Measurements from ENCODE around the gene STT3B.

The STT3B gene

GRCh38 chr3:31636694-31637442 lies 104.1 kb downstream of the STT3B start:
- no peaks in the 10 kb centered on the region for H3K9me3 ChIP-seq (ENCODE audit: control insufficient read depth, low read length)

GRCh38 chr3:31639828-31640227 lies 107.1 kb downstream of the STT3B start:
- H3K9me3 ChIP-seq (ENCODE audit: control insufficient read depth, low read length): no peaks in the 10 kb centered on the region
- no peak overlapping the region for H3K9ac ChIP-seq (ENCODE audit: low read length)
- no peak overlapping the region for H3K4me3 ChIP-seq (ENCODE audit: low read length)
- no peaks in the 10 kb centered on the region for H3K27me3 ChIP-seq (ENCODE audit: control insufficient read depth, insufficient read depth, low read length)
- H3K36me3 ChIP-seq (ENCODE audit: control insufficient read depth, insufficient read depth, low read length): no peaks in the 10 kb centered on the region
- no peaks in the 10 kb centered on the region for H3K4me1 ChIP-seq (ENCODE audit: control insufficient read depth, insufficient read depth, low read length)

More at GRCh38 chr3:31636694-31637442, 104.1 kb downstream of the STT3B start:
- H3K36me3 ChIP-seq (ENCODE audit: control insufficient read depth, insufficient read depth, low read length): no peaks in the 10 kb centered on the region
- H3K27me3 ChIP-seq (ENCODE audit: control insufficient read depth, insufficient read depth, low read length): no peaks in the 10 kb centered on the region
- H3K4me1 ChIP-seq (ENCODE audit: control insufficient read depth, insufficient read depth, low read length): no peaks in the 10 kb centered on the region
- no peak overlapping the region for H3K9ac ChIP-seq (ENCODE audit: low read length)
- no peak overlapping the region for H3K4me3 ChIP-seq (ENCODE audit: low read length)

- no peaks in the 10 kb centered on the region for H3K27me3 ChIP-seq (ENCODE audit: control insufficient read depth, insufficient read depth, low read length)
- H3K4me1 ChIP-seq (ENCODE audit: control insufficient read depth, insufficient read depth, low read length): no peaks in the 10 kb centered on the region
- no peaks in the 10 kb centered on the region for H3K36me3 ChIP-seq (ENCODE audit: control insufficient read depth, insufficient read depth, low read length)
- H3K9me3 ChIP-seq (ENCODE audit: control insufficient read depth, low read length): no peaks in the 10 kb centered on the region
- H3K9ac ChIP-seq (ENCODE audit: low read length): no peak overlapping the region
- no peak overlapping the region for H3K4me3 ChIP-seq (ENCODE audit: low read length)
These were observed 112.5 kb downstream of the STT3B start for GRCh38 chr3:31645256-31645655.

GRCh38 chr3:31648286-31648968 lies 115.7 kb downstream of the STT3B start:
- Histone ChIP-seq H3K36me3 (ENCODE audit: control insufficient read depth, insufficient read depth, low read length) (no peaks in the 10 kb centered on the region), H3K9me3 (ENCODE audit: control insufficient read depth, low read length) (peaks cover 8% of the 10 kb centered on the region), H3K27me3 (ENCODE audit: control insufficient read depth, insufficient read depth, low read length) (no peaks in the 10 kb centered on the region), H3K9ac (ENCODE audit: low read length) (no peak overlapping the region), H3K4me1 (ENCODE audit: control insufficient read depth, insufficient read depth, low read length) (no peaks in the 10 kb centered on the region), H3K4me3 (ENCODE audit: low read length) (no peak overlapping the region)

GRCh38 chr3:31652296-31652695 lies 119.6 kb downstream of the STT3B start:
- Histone ChIP-seq H3K36me3 (ENCODE audit: control insufficient read depth, insufficient read depth, low read length) (no peaks in the 10 kb centered on the region), H3K9ac (ENCODE audit: low read length) (no peak overlapping the region), H3K4me3 (ENCODE audit: low read length) (no peak overlapping the region), H3K4me1 (ENCODE audit: control insufficient read depth, insufficient read depth, low read length) (no peaks in the 10 kb centered on the region), H3K9me3 (ENCODE audit: control insufficient read depth, low read length) (peaks cover 8% of the 10 kb centered on the region), H3K27me3 (ENCODE audit: control insufficient read depth, insufficient read depth, low read length) (no peaks in the 10 kb centered on the region)

- Histone ChIP-seq H3K36me3 (ENCODE audit: control insufficient read depth, insufficient read depth, low read length) (no peaks in the 10 kb centered on the region), H3K9me3 (ENCODE audit: control insufficient read depth, low read length) (peaks cover 8% of the 10 kb centered on the region), H3K27me3 (ENCODE audit: control insufficient read depth, insufficient read depth, low read length) (no peaks in the 10 kb centered on the region), H3K9ac (ENCODE audit: low read length) (no peak overlapping the region), H3K4me3 (ENCODE audit: low read length) (no peak overlapping the region), H3K4me1 (ENCODE audit: control insufficient read depth, insufficient read depth, low read length) (no peaks in the 10 kb centered on the region)
These were observed 120.7 kb downstream of the STT3B start for GRCh38 chr3:31653464-31653863.

- Histone ChIP-seq H3K4me1 (ENCODE audit: control insufficient read depth, insufficient read depth, low read length) (no peaks in the 10 kb centered on the region), H3K4me3 (ENCODE audit: low read length) (no peak overlapping the region), H3K9me3 (ENCODE audit: control insufficient read depth, low read length) (peaks cover 8% of the 10 kb centered on the region), H3K27me3 (ENCODE audit: control insufficient read depth, insufficient read depth, low read length) (no peaks in the 10 kb centered on the region), H3K36me3 (ENCODE audit: control insufficient read depth, insufficient read depth, low read length) (no peaks in the 10 kb centered on the region), H3K9ac (ENCODE audit: low read length) (no peak overlapping the region)
These were observed 122.3 kb downstream of the STT3B start for GRCh38 chr3:31654998-31655397.

GRCh38 chr3:31659246-31659645 lies 126.5 kb downstream of the STT3B start:
- H3K27me3 ChIP-seq (ENCODE audit: control insufficient read depth, insufficient read depth, low read length): no peaks in the 10 kb centered on the region
- H3K4me1 ChIP-seq (ENCODE audit: control insufficient read depth, insufficient read depth, low read length): peaks cover 6% of the 10 kb centered on the region
- no peak overlapping the region for H3K9ac ChIP-seq (ENCODE audit: low read length)
- H3K4me3 ChIP-seq (ENCODE audit: low read length): no peak overlapping the region
- no peaks in the 10 kb centered on the region for H3K9me3 ChIP-seq (ENCODE audit: control insufficient read depth, low read length)
- no peaks in the 10 kb centered on the region for H3K36me3 ChIP-seq (ENCODE audit: control insufficient read depth, insufficient read depth, low read length)

- H3K27me3 ChIP-seq (ENCODE audit: control insufficient read depth, insufficient read depth, low read length): no peaks in the 10 kb centered on the region
- no peak overlapping the region for H3K4me3 ChIP-seq (ENCODE audit: low read length)
- no peaks in the 10 kb centered on the region for H3K9me3 ChIP-seq (ENCODE audit: control insufficient read depth, low read length)
- no peak overlapping the region for H3K9ac ChIP-seq (ENCODE audit: low read length)
- peaks cover 6% of the 10 kb centered on the region for H3K4me1 ChIP-seq (ENCODE audit: control insufficient read depth, insufficient read depth, low read length)
- no peaks in the 10 kb centered on the region for H3K36me3 ChIP-seq (ENCODE audit: control insufficient read depth, insufficient read depth, low read length)
These were observed 128.6 kb downstream of the STT3B start for GRCh38 chr3:31661286-31661685.

- H3K4me3 ChIP-seq (ENCODE audit: low read length): no peak overlapping the region
- no peak overlapping the region for H3K9ac ChIP-seq (ENCODE audit: low read length)
- peaks cover 6% of the 10 kb centered on the region for H3K4me1 ChIP-seq (ENCODE audit: control insufficient read depth, insufficient read depth, low read length)
- H3K27me3 ChIP-seq (ENCODE audit: control insufficient read depth, insufficient read depth, low read length): no peaks in the 10 kb centered on the region
- no peaks in the 10 kb centered on the region for H3K9me3 ChIP-seq (ENCODE audit: control insufficient read depth, low read length)
- H3K36me3 ChIP-seq (ENCODE audit: control insufficient read depth, insufficient read depth, low read length): no peaks in the 10 kb centered on the region
These were observed 129.4 kb downstream of the STT3B start for GRCh38 chr3:31661993-31662670.

- Histone ChIP-seq H3K36me3 (ENCODE audit: control insufficient read depth, insufficient read depth, low read length) (no peaks in the 10 kb centered on the region), H3K9me3 (ENCODE audit: control insufficient read depth, low read length) (no peaks in the 10 kb centered on the region), H3K4me1 (ENCODE audit: control insufficient read depth, insufficient read depth, low read length) (peaks cover 6% of the 10 kb centered on the region), H3K4me3 (ENCODE audit: low read length) (no peak overlapping the region), H3K9ac (ENCODE audit: low read length) (no peak overlapping the region), H3K27me3 (ENCODE audit: control insufficient read depth, insufficient read depth, low read length) (no peaks in the 10 kb centered on the region)
These were observed 131.3 kb downstream of the STT3B start for GRCh38 chr3:31664031-31664430.

- Histone ChIP-seq H3K4me1 (ENCODE audit: control insufficient read depth, insufficient read depth, low read length) (peaks cover 4% of the 10 kb centered on the region), H3K9me3 (ENCODE audit: control insufficient read depth, low read length) (no peaks in the 10 kb centered on the region), H3K27me3 (ENCODE audit: control insufficient read depth, insufficient read depth, low read length) (no peaks in the 10 kb centered on the region), H3K36me3 (ENCODE audit: control insufficient read depth, insufficient read depth, low read length) (no peaks in the 10 kb centered on the region), H3K9ac (ENCODE audit: low read length) (no peak overlapping the region), H3K4me3 (ENCODE audit: low read length) (no peak overlapping the region)
These were observed 134.9 kb downstream of the STT3B start for GRCh38 chr3:31667582-31667981.

Measured in mucosa of stomach (tissue), 1 donor.